Ishikawa (cell line): ENCODE results near the gene ASTN2.

ENCODE experiments used
- CEBPB ChIP-seq: IDR thresholded peaks from 2 replicates; pipeline ENCODE4 v1.6.1; 2012
- CREB1 ChIP-seq: IDR thresholded peaks from 2 replicates; pipeline ENCODE4 v1.6.1; 2012; ENCODE audit warnings: low read depth
- MAX ChIP-seq: IDR thresholded peaks from 2 replicates; pipeline ENCODE4 v1.6.1; 2012
- TAF1 ChIP-seq: IDR thresholded peaks from 2 replicates; pipeline ENCODE4 v1.6.1; 2012; ENCODE audit warnings: low read depth, mild to moderate bottlenecking
- TEAD4 ChIP-seq: IDR thresholded peaks from 2 replicates; pipeline ENCODE4 v1.6.1; 2012
- YY1 ChIP-seq: IDR thresholded peaks from 2 replicates; pipeline ENCODE4 v1.6.1; 2012; ENCODE audit warnings: low read depth
- ZBTB7A ChIP-seq: IDR thresholded peaks from 2 replicates; pipeline ENCODE4 v1.6.1; 2012; ENCODE audit warnings: low read depth

GRCh38 chr9:117313989-117314388 lies 100.9 kb downstream of the ASTN2 start:
- TF ChIP-seq CEBPB (no peak), TEAD4 (no peak), YY1 (no peak), TAF1 (no peak), ZBTB7A (no peak), CREB1 (no peak), MAX (no peak)
